Liver (tissue), 9 donors: ENCODE data around the gene GINS2. TPM values are rescaled to one million over a fixed set of nuclear protein-coding genes. Genes with fewer than 3 reads are reported as not detected.

Source experiments
- DNase-seq: peaks from one replicate; pipeline ENCODE4 v3.0.0-alpha.2; 2017; ENCODE audit warnings: low spot score
- H3K27ac ChIP-seq, 2 donors: one replicate each; pipeline ENCODE4 v1.7.0; 2013; ENCODE audit warnings: inconsistent platforms in 2 of 2, low read length in 2 of 2, control low read depth in 1 of 2, low read depth in 1 of 2, mild to moderate bottlenecking in 1 of 2
- H3K27me3 ChIP-seq, 4 donors: one replicate each; pipeline versions ENCODE4 v1.6.1 to v1.7.0; 2013; ENCODE audit warnings: low read length in 3 of 4, inconsistent platforms in 1 of 4, mild to moderate bottlenecking in 1 of 4, moderate library complexity in 1 of 4; ENCODE audit not compliant: control insufficient read depth in 4 of 4, insufficient read depth in 4 of 4
- H3K36me3 ChIP-seq, 4 donors: one replicate each; pipeline versions ENCODE4 v1.6.1 to v1.7.0; 2013; ENCODE audit warnings: low read length in 3 of 4, mild to moderate bottlenecking in 3 of 4, low read depth in 1 of 4, moderate library complexity in 1 of 4; ENCODE audit not compliant: control insufficient read depth in 4 of 4, insufficient read depth in 3 of 4
- H3K4me1 ChIP-seq, 4 donors: one replicate each; pipeline versions ENCODE4 v1.6.1 to v1.7.0; 2013; ENCODE audit warnings: low read length in 3 of 4, mild to moderate bottlenecking in 3 of 4, moderate library complexity in 1 of 4; ENCODE audit not compliant: control insufficient read depth in 4 of 4, insufficient read depth in 4 of 4
- H3K4me3 ChIP-seq, 3 donors: one replicate each; pipeline versions ENCODE4 v1.6.1 to v1.7.0; 2013; ENCODE audit warnings: low read length in 3 of 3, control low read depth in 1 of 3, low read depth in 1 of 3, mild to moderate bottlenecking in 1 of 3
- H3K9ac ChIP-seq, 2 donors: one replicate each; pipeline ENCODE4 v1.7.0; 2013; ENCODE audit warnings: low read length in 2 of 2, mild to moderate bottlenecking in 2 of 2, moderate library complexity in 2 of 2, control low read depth in 1 of 2, low read depth in 1 of 2
- H3K9me3 ChIP-seq, 4 donors: one replicate each; pipeline versions ENCODE4 v1.6.1 to v1.7.0; 2013; ENCODE audit warnings: low read length in 3 of 4; ENCODE audit not compliant: control insufficient read depth in 4 of 4
- EGR1 ChIP-seq, 2 donors: IDR thresholded peaks; 2 replicates each; pipeline ENCODE4 v1.6.1; 2016 to 2018; ENCODE audit warnings: antibody characterized with exemption in 2 of 2, low read depth in 2 of 2
- FOXA1 ChIP-seq: IDR thresholded peaks from 2 replicates; pipeline ENCODE4 v1.6.1; 2016; ENCODE audit warnings: antibody characterized with exemption
- FOXA2 ChIP-seq: IDR thresholded peaks from 2 replicates; pipeline ENCODE4 v1.6.1; 2016; ENCODE audit warnings: antibody characterized with exemption
- GABPA ChIP-seq, 2 donors: IDR thresholded peaks in 1 of 2; conservative IDR thresholded peaks in 1 of 2; 2 replicates each; pipeline ENCODE4 v1.6.1; 2016; ENCODE audit warnings: antibody characterized with exemption in 2 of 2, mild to moderate bottlenecking in 1 of 2, moderate library complexity in 1 of 2
- NR2F2 ChIP-seq: IDR thresholded peaks from 2 replicates; pipeline ENCODE4 v1.6.1; 2016; ENCODE audit warnings: antibody characterized with exemption
- RAD21 ChIP-seq, 2 donors: IDR thresholded peaks; 2 replicates each; pipeline ENCODE4 v1.6.1; 2016; ENCODE audit warnings: antibody characterized with exemption in 2 of 2, mild to moderate bottlenecking in 2 of 2
- RXRA ChIP-seq, 2 donors: IDR thresholded peaks; 2 replicates each; pipeline ENCODE4 v1.6.1; 2017 to 2018; ENCODE audit warnings: antibody characterized with exemption in 2 of 2, mild to moderate bottlenecking in 1 of 2
- WGBS: extraction: QIAGEN DNeasy Blood & Tissue Kit; methylation state at CpG from one replicate; pipeline ENCODE4 v1.1.7; 2013; 5-methylcytosine and 5-hydroxymethylcytosine counted together
- polyA plus RNA-seq, 2 donors: library from polyadenylated mRNA; stranded (reverse) in 1 of 2; unstranded in 1 of 2; fragments of 200-250 nt in 1 of 2; fragments of >200 nt in 1 of 2; fragmentation: Nextera tagmentation in 1 of 2; extraction: Ambion mirVana in 1 of 2; gene quantifications; one replicate each; pipeline versions ENCODE4 v1.2.1 to v1.2.3, GENCODE V29; 2013 to 2015
- total RNA-seq, 2 donors: library from RNA; depleted of rRNA; stranded (reverse); fragments of >200 nt; gene quantifications; one replicate each; pipeline ENCODE4 v1.2.3, GENCODE V29; 2014
- TF ChIP-seq, protein P1 (sequence below): fragments of 150-350 bp; IDR thresholded peaks from 2 replicates; pipeline ENCODE4 v1.5.1; 2017; ENCODE audit warnings: improper control_type of control experiment, low read depth, low read length; ENCODE audit not compliant: missing input control
- TF ChIP-seq, protein P2 (sequence below): IDR thresholded peaks from 2 replicates; pipeline ENCODE4 v1.6.1; 2016; ENCODE audit warnings: antibody characterized with exemption, mild to moderate bottlenecking
- TF ChIP-seq, protein P3 (sequence below): IDR thresholded peaks from 2 replicates; pipeline ENCODE4 v1.6.1; 2016; ENCODE audit warnings: antibody characterized with exemption
- donor health status: healthy.
- donor health status: healthy.
- donor health status: healthy.
- donor health status: healthy.
- donor health status: healthy.

Gene GINS2
- total and polyA plus RNA-seq, 4 donors: 0.17 to 9.3 (median 0.86) TPM

GRCh38 chr16:85657267-85657650, 31.5 kb downstream of the GINS2 start:
- no peak overlapping the region for H3K27ac ChIP-seq
- TF ChIP-seq, protein P1, sequence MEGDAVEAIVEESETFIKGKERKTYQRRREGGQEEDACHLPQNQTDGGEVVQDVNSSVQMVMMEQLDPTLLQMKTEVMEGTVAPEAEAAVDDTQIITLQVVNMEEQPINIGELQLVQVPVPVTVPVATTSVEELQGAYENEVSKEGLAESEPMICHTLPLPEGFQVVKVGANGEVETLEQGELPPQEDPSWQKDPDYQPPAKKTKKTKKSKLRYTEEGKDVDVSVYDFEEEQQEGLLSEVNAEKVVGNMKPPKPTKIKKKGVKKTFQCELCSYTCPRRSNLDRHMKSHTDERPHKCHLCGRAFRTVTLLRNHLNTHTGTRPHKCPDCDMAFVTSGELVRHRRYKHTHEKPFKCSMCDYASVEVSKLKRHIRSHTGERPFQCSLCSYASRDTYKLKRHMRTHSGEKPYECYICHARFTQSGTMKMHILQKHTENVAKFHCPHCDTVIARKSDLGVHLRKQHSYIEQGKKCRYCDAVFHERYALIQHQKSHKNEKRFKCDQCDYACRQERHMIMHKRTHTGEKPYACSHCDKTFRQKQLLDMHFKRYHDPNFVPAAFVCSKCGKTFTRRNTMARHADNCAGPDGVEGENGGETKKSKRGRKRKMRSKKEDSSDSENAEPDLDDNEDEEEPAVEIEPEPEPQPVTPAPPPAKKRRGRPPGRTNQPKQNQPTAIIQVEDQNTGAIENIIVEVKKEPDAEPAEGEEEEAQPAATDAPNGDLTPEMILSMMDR: no peak
- no peak for TF ChIP-seq EGR1 (IDR thresholded peaks at IDR 0.05; ENCODE audit: low read depth in 2 of 2)
- no peak overlapping the region for H3K9ac ChIP-seq
- 96% methylated on average over 21 of the region's 21 CpGs for WGBS
- H3K27me3 ChIP-seq: no peaks in the 10 kb centered on the region
- H3K4me1 ChIP-seq: no peaks in the 10 kb centered on the region
- H3K36me3 ChIP-seq: peaks cover 26 to 75% (median 35%) of the 10 kb centered on the region in 4 donors
- no peaks in the 10 kb centered on the region for H3K9me3 ChIP-seq
- DNase-seq: no peak
- H3K4me3 ChIP-seq: no peak overlapping the region

- DNase-seq: no peak
- H3K9ac ChIP-seq: no peak overlapping the region
These were observed 32.1 kb downstream of the GINS2 start for GRCh38 chr16:85656351-85657266.

GRCh38 chr16:85655216-85656129, 33.3 kb downstream of the GINS2 start:
- Histone ChIP-seq H3K36me3 (peaks cover 14 to 61% (median 31%) of the 10 kb centered on the region in 4 donors), H3K9me3 (no peaks in the 10 kb centered on the region), H3K27me3 (no peaks in the 10 kb centered on the region), H3K4me3 (no peak overlapping the region), H3K27ac (no peak overlapping the region), H3K9ac (no peak overlapping the region), H3K4me1 (peaks cover 3 to 16% (median 14%) of the 10 kb centered on the region in 4 donors)
- WGBS: 96% methylated on average over 35 of the region's 35 CpGs
- TF ChIP-seq, protein P2, sequence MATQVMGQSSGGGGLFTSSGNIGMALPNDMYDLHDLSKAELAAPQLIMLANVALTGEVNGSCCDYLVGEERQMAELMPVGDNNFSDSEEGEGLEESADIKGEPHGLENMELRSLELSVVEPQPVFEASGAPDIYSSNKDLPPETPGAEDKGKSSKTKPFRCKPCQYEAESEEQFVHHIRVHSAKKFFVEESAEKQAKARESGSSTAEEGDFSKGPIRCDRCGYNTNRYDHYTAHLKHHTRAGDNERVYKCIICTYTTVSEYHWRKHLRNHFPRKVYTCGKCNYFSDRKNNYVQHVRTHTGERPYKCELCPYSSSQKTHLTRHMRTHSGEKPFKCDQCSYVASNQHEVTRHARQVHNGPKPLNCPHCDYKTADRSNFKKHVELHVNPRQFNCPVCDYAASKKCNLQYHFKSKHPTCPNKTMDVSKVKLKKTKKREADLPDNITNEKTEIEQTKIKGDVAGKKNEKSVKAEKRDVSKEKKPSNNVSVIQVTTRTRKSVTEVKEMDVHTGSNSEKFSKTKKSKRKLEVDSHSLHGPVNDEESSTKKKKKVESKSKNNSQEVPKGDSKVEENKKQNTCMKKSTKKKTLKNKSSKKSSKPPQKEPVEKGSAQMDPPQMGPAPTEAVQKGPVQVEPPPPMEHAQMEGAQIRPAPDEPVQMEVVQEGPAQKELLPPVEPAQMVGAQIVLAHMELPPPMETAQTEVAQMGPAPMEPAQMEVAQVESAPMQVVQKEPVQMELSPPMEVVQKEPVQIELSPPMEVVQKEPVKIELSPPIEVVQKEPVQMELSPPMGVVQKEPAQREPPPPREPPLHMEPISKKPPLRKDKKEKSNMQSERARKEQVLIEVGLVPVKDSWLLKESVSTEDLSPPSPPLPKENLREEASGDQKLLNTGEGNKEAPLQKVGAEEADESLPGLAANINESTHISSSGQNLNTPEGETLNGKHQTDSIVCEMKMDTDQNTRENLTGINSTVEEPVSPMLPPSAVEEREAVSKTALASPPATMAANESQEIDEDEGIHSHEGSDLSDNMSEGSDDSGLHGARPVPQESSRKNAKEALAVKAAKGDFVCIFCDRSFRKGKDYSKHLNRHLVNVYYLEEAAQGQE: no peak
- no peak for DNase-seq

More at GRCh38 chr16:85656351-85657266, 32.1 kb downstream of the GINS2 start:
- Histone ChIP-seq H3K4me1 (peaks cover 0 to 6% (median 4%) of the 10 kb centered on the region in 4 donors), H3K36me3 (peaks cover 22 to 69% (median 33%) of the 10 kb centered on the region in 4 donors), H3K4me3 (no peak overlapping the region), H3K9me3 (no peaks in the 10 kb centered on the region), H3K27me3 (no peaks in the 10 kb centered on the region), H3K27ac (no peak overlapping the region)
- 93% methylated on average over 59 of the region's 59 CpGs for WGBS
- no peak for TF ChIP-seq FOXA1
- TF ChIP-seq, protein P3, sequence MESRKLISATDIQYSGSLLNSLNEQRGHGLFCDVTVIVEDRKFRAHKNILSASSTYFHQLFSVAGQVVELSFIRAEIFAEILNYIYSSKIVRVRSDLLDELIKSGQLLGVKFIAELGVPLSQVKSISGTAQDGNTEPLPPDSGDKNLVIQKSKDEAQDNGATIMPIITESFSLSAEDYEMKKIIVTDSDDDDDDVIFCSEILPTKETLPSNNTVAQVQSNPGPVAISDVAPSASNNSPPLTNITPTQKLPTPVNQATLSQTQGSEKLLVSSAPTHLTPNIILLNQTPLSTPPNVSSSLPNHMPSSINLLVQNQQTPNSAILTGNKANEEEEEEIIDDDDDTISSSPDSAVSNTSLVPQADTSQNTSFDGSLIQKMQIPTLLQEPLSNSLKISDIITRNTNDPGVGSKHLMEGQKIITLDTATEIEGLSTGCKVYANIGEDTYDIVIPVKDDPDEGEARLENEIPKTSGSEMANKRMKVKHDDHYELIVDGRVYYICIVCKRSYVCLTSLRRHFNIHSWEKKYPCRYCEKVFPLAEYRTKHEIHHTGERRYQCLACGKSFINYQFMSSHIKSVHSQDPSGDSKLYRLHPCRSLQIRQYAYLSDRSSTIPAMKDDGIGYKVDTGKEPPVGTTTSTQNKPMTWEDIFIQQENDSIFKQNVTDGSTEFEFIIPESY: no peak
- TF ChIP-seq RXRA (IDR thresholded peaks at IDR 0.05): no peak
- no peak for TF ChIP-seq FOXA2
- no peak for TF ChIP-seq GABPA (IDR thresholded peaks at IDR 0.05 in 1 of 2, conservative IDR thresholded peaks at IDR 0.05 in 1 of 2)
- no peak for TF ChIP-seq RAD21 (IDR thresholded peaks at IDR 0.05)
- no peak for TF ChIP-seq NR2F2
